GM23248 (cell line): ENCODE data around the gene LRRC3. TPM values are rescaled to one million over a fixed set of nuclear protein-coding genes. Genes with fewer than 3 reads are reported as not detected.

Experiments used
- DNase-seq: peaks from one replicate; pipeline ENCODE4 v3.0.0-alpha.2; 2015
- H2AFZ ChIP-seq: fragments of 200-600 bp; sonication (generic); 2 replicates; pipeline ENCODE4 v1.6.1; 2016; ENCODE audit warnings: antibody characterized with exemption
- H3F3A ChIP-seq: fragments of 200-600 bp; sonication (generic); 2 replicates; pipeline ENCODE4 v1.6.1; 2016; ENCODE audit warnings: mild to moderate bottlenecking, antibody characterized with exemption, mixed run types; ENCODE audit not compliant: insufficient read depth
- H3K27ac ChIP-seq: fragments of 200-600 bp; sonication (generic); 2 replicates; pipeline ENCODE4 v1.5.1; 2016; ENCODE audit warnings: mild to moderate bottlenecking
- H3K27me3 ChIP-seq: fragments of 200-600 bp; sonication (generic); replicated peaks from 2 replicates; pipeline ENCODE4 v1.6.1; 2016; ENCODE audit warnings: mild to moderate bottlenecking; ENCODE audit not compliant: insufficient read depth
- H3K36me3 ChIP-seq: fragments of 200-600 bp; sonication (generic); 2 replicates; pipeline ENCODE4 v1.6.1; 2016; ENCODE audit warnings: low read depth, mild to moderate bottlenecking
- H3K4me1 ChIP-seq: fragments of 200-600 bp; sonication (generic); 2 replicates; pipeline ENCODE4 v1.6.1; 2016; ENCODE audit warnings: mild to moderate bottlenecking; ENCODE audit not compliant: insufficient read depth
- H3K4me2 ChIP-seq: fragments of 200-600 bp; sonication (generic); one replicate; pipeline ENCODE4 v1.6.1; 2016; ENCODE audit warnings: mild to moderate bottlenecking; ENCODE audit not compliant: unreplicated experiment
- H3K4me3 ChIP-seq: fragments of 200-600 bp; sonication (generic); 2 replicates; pipeline ENCODE4 v1.5.1; 2016; ENCODE audit warnings: mild to moderate bottlenecking
- H3K79me2 ChIP-seq: fragments of 200-600 bp; sonication (generic); 2 replicates; pipeline ENCODE4 v1.6.1; 2016; ENCODE audit warnings: mild to moderate bottlenecking; ENCODE audit not compliant: insufficient read depth
- H3K9ac ChIP-seq: fragments of 200-600 bp; sonication (generic); 2 replicates; pipeline ENCODE4 v1.6.1; 2016; ENCODE audit warnings: mild to moderate bottlenecking
- H3K9me2 ChIP-seq: fragments of 200-600 bp; sonication (generic); 2 replicates; pipeline ENCODE4 v1.6.1; 2016; ENCODE audit warnings: mixed run types, mild to moderate bottlenecking, moderate library complexity; ENCODE audit not compliant: insufficient read depth
- H3K9me3 ChIP-seq: fragments of 200-600 bp; sonication (generic); one replicate; pipeline ENCODE4 v1.6.1; 2017; ENCODE audit warnings: low read depth
- H4K20me1 ChIP-seq: fragments of 200-600 bp; sonication (generic); 2 replicates; pipeline ENCODE4 v1.6.0; 2016; ENCODE audit not compliant: insufficient read depth
- EZH2 ChIP-seq: fragments of 200-600 bp; sonication (generic); IDR thresholded peaks from 2 replicates; pipeline ENCODE4 v1.6.1; 2018; ENCODE audit warnings: antibody characterized with exemption, mild to moderate bottlenecking; ENCODE audit not compliant: insufficient read depth, poor library complexity, severe bottlenecking
- EZH2phosphoT487 ChIP-seq: fragments of 200-600 bp; sonication (generic); IDR thresholded peaks from 2 replicates; pipeline ENCODE4 v1.6.1; 2018; ENCODE audit warnings: antibody characterized with exemption, moderate library complexity, mild to moderate bottlenecking, low read depth; ENCODE audit not compliant: insufficient read depth
- WGBS, 2 experiments: methylation state at CpG; one replicate each; pipeline ENCODE4 v1.1.6; 2015 to 2017; ENCODE audit warnings: low lambda C conversion rate in 2 of 2, low coverage in 1 of 2; ENCODE audit errors: missing lambda C conversion rate in 2 of 2; 5-methylcytosine and 5-hydroxymethylcytosine counted together
- in situ Hi-C: fragments of 300-500 bp; cut with MboI; formaldehyde crosslinking; loops from 2 replicates; pipeline ENCODE4 v1.15.0; 2020
- polyA plus RNA-seq: library from polyadenylated mRNA; unstranded; fragments of >200 nt; fragmentation: Nextera tagmentation; extraction: Ambion mirVana; gene quantifications from 2 replicates; pipeline ENCODE4 v1.2.1, GENCODE V29; 2016
- total RNA-seq: library from RNA; depleted of rRNA; stranded (reverse); fragments of >200 nt; shearing (Covaris generic); gene quantifications from 2 replicates; pipeline ENCODE4 v1.2.3, GENCODE V29; 2014

The LRRC3 gene
- total and polyA plus RNA-seq, 2 experiments from 2014 or later, result 0.29 to 0.32 TPM

GRCh38 chr21:44441041-44441400 is 14.3 kb upstream of the LRRC3 start:
- DNase-seq, result no peak
- H3K27ac ChIP-seq, result no peak overlapping the region
- no peaks in the 10 kb centered on the region for H3K79me2 ChIP-seq
- TF ChIP-seq EZH2, result no peak
- no peak for TF ChIP-seq EZH2phosphoT487
- H3K36me3 ChIP-seq, result no peaks in the 10 kb centered on the region
- H3K9me2 ChIP-seq, result no peaks in the 10 kb centered on the region
- WGBS, 2 experiments, result 15 to 21% methylated on average over 6 to 10 of the region's 10 CpGs
- H3K4me1 ChIP-seq, result no peaks in the 10 kb centered on the region
- no peaks in the 10 kb centered on the region for H3K9me3 ChIP-seq
- no peak overlapping the region for H3K9ac ChIP-seq
- no peak overlapping the region for H3K4me2 ChIP-seq
- in situ Hi-C loops, result no loop called here
- no peaks in the 10 kb centered on the region for H3F3A ChIP-seq
- no peak overlapping the region for H3K4me3 ChIP-seq
- H3K27me3 ChIP-seq, result peaks cover 12% of the 10 kb centered on the region; the same call in 1 of the 2 replicates
- H4K20me1 ChIP-seq, result no peaks in the 10 kb centered on the region
- H2AFZ ChIP-seq, result no peak overlapping the region

GRCh38 chr21:44441581-44442265 is 13.6 kb upstream of the LRRC3 start:
- Histone ChIP-seq H3K9me3 (no peaks in the 10 kb centered on the region), H3K9me2 (no peaks in the 10 kb centered on the region), H3K27me3 (peaks cover 12% of the 10 kb centered on the region), H3K4me2 (no peak overlapping the region), H3K36me3 (no peaks in the 10 kb centered on the region), H3K4me1 (no peaks in the 10 kb centered on the region), H3K4me3 (no peak overlapping the region), H3K9ac (no peak overlapping the region), H3F3A (no peaks in the 10 kb centered on the region), H3K27ac (no peak overlapping the region), H2AFZ (no peak overlapping the region), H4K20me1 (no peaks in the 10 kb centered on the region), H3K79me2 (no peaks in the 10 kb centered on the region)
- no peak for DNase-seq
- WGBS, 2 experiments, result 58 to 60% methylated on average over 17 to 20 of the region's 20 CpGs
- no peak for TF ChIP-seq EZH2
- no peak for TF ChIP-seq EZH2phosphoT487
- in situ Hi-C loops, result no loop called here

- no peaks in the 10 kb centered on the region for H3K79me2 ChIP-seq
- H3K9me2 ChIP-seq, result no peaks in the 10 kb centered on the region
- TF ChIP-seq EZH2 (no peak), EZH2phosphoT487 (no peak)
- H3K27me3 ChIP-seq, result peaks cover 12% of the 10 kb centered on the region
- H3K4me2 ChIP-seq, result no peak overlapping the region
- H2AFZ ChIP-seq, result no peak overlapping the region
- H3K9ac ChIP-seq, result no peak overlapping the region
- no peak overlapping the region for H3K27ac ChIP-seq
- H3K9me3 ChIP-seq, result no peaks in the 10 kb centered on the region
- DNase-seq, result no peak
- WGBS, 2 experiments, result 46 to 50% methylated on average over 18 to 19 of the region's 19 CpGs
- in situ Hi-C loops, result no loop called here
- H3K4me3 ChIP-seq, result no peak overlapping the region
- H3K4me1 ChIP-seq, result no peaks in the 10 kb centered on the region
- no peaks in the 10 kb centered on the region for H3F3A ChIP-seq
- H4K20me1 ChIP-seq, result no peaks in the 10 kb centered on the region
- H3K36me3 ChIP-seq, result no peaks in the 10 kb centered on the region
Measured at GRCh38 chr21:44442266-44443125, 12.8 kb upstream of the LRRC3 start.

GRCh38 chr21:44443291-44443890 is 11.9 kb upstream of the LRRC3 start:
- Histone ChIP-seq H3K4me2 (no peak overlapping the region), H3K27me3 (peaks cover 12% of the 10 kb centered on the region), H3K36me3 (no peaks in the 10 kb centered on the region), H2AFZ (no peak overlapping the region), H4K20me1 (no peaks in the 10 kb centered on the region), H3K27ac (no peak overlapping the region), H3K4me1 (no peaks in the 10 kb centered on the region), H3K9me3 (no peaks in the 10 kb centered on the region), H3K9me2 (no peaks in the 10 kb centered on the region), H3F3A (no peaks in the 10 kb centered on the region), H3K4me3 (no peak overlapping the region), H3K79me2 (no peaks in the 10 kb centered on the region), H3K9ac (no peak overlapping the region)
- DNase-seq, result no peak
- WGBS, 2 experiments, result 45 to 46% methylated on average over 13 to 17 of the region's 17 CpGs
- in situ Hi-C loops, result no loop called here
- TF ChIP-seq EZH2, result no peak
- TF ChIP-seq EZH2phosphoT487, result no peak
